Suprapubic skin (tissue), 3 donors: Measurements from ENCODE around the gene NF1.
"Not testable (repeated sequence)": the region's sequence is repeated elsewhere in the genome, so short reads cannot be mapped to it uniquely, and the experiment has no call there.

Source experiments
- CTCF ChIP-seq, 2 donors: fragments of 200-600 bp in 1 of 2; fragments of 450-650 bp in 1 of 2; sonication (generic) in 1 of 2; IDR thresholded peaks; one replicate each; pipeline ENCODE4 v1.5.1; 2016 to 2019; ENCODE audit warnings: antibody characterized with exemption in 2 of 2, mild to moderate bottlenecking in 1 of 2, moderate library complexity in 1 of 2
- EP300 ChIP-seq: sonication (generic); formaldehyde crosslinking; IDR thresholded peaks from one replicate; pipeline ENCODE4 v1.6.1; 2017; ENCODE audit warnings: antibody characterized with exemption

GRCh38 chr17:31176143-31176542 is 81.4 kb downstream of the NF1 start:
- TF ChIP-seq CTCF (IDR thresholded peaks at IDR 0.05); EP300: not testable (repeated sequence)
